HL-60 (cell line): ENCODE data around the gene TRERF1.

ENCODE experiments used
- DNase-seq, 2 experiments: peaks; one replicate each; pipeline ENCODE4 v3.0.0-alpha.2; 2010 to 2020; ENCODE audit warnings: low read depth in 1 of 2, low spot score in 1 of 2
- H3K27ac ChIP-seq: fragments of 250-450 bp; sonication (Bioruptor Pico); replicated peaks from 2 replicates; pipeline ENCODE4 v1.5.1; 2020; ENCODE audit warnings: mild to moderate bottlenecking, moderate library complexity
- H3K27me3 ChIP-seq: fragments of 250-450 bp; sonication (Bioruptor Pico); 2 replicates; pipeline ENCODE4 v1.5.1; 2021; ENCODE audit warnings: mild to moderate bottlenecking, moderate library complexity; ENCODE audit not compliant: insufficient read depth, poor library complexity, severe bottlenecking
- H3K4me3 ChIP-seq: replicated peaks from 2 replicates; pipeline ENCODE4 v1.5.1; 2011; ENCODE audit warnings: mild to moderate bottlenecking, control low read depth, low read length; ENCODE audit not compliant: insufficient read depth
- GABPA ChIP-seq: IDR thresholded peaks from 2 replicates; pipeline ENCODE4 v1.6.1; 2012; ENCODE audit warnings: low read depth
- POLR2AphosphoS5 ChIP-seq: IDR thresholded peaks from 2 replicates; pipeline ENCODE4 v1.6.1; 2012; ENCODE audit warnings: low read depth
- SPI1 ChIP-seq: IDR thresholded peaks from 2 replicates; pipeline ENCODE4 v1.6.1; 2012; ENCODE audit warnings: low read depth, mild to moderate bottlenecking, borderline replicate concordance
- TF ChIP-seq, protein P1 (sequence below): IDR thresholded peaks from one replicate; pipeline ENCODE4 v1.5.1; 2011; ENCODE audit warnings: low read length, control low read depth, inconsistent platforms; ENCODE audit not compliant: insufficient read depth
- TF ChIP-seq, protein P2 (sequence below): IDR thresholded peaks from 2 replicates; pipeline ENCODE4 v1.6.1; 2012; ENCODE audit warnings: low read depth; ENCODE audit not compliant: insufficient replicate concordance

TRERF1 gene

DNA sequence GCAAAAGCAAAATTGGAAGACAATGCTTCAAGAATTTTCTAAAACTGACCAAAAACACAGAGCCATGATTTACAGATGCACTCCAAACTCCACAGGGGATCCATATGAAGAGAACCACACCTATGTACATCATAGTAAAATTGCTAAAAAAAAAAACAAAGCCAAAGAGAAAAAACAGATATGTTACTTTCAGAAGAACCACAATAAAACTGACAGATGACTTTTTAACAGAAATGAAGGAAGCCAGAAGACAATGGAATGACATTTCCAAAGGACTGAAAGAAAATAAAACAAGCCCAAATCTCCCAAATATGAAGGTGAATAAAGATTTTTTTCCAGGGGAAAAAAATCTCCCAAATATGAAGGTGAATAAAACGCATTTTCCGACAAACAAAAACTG is 17.5 kb downstream of the TRERF1 start:
- Histone ChIP-seq H3K4me3 (no peak overlapping the region), H3K27ac (no peak overlapping the region), H3K27me3 (no peaks in the 10 kb centered on the region)
- TF ChIP-seq POLR2AphosphoS5, result no peak
- TF ChIP-seq, protein P1, sequence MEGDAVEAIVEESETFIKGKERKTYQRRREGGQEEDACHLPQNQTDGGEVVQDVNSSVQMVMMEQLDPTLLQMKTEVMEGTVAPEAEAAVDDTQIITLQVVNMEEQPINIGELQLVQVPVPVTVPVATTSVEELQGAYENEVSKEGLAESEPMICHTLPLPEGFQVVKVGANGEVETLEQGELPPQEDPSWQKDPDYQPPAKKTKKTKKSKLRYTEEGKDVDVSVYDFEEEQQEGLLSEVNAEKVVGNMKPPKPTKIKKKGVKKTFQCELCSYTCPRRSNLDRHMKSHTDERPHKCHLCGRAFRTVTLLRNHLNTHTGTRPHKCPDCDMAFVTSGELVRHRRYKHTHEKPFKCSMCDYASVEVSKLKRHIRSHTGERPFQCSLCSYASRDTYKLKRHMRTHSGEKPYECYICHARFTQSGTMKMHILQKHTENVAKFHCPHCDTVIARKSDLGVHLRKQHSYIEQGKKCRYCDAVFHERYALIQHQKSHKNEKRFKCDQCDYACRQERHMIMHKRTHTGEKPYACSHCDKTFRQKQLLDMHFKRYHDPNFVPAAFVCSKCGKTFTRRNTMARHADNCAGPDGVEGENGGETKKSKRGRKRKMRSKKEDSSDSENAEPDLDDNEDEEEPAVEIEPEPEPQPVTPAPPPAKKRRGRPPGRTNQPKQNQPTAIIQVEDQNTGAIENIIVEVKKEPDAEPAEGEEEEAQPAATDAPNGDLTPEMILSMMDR, result no peak
- TF ChIP-seq, protein P2, sequence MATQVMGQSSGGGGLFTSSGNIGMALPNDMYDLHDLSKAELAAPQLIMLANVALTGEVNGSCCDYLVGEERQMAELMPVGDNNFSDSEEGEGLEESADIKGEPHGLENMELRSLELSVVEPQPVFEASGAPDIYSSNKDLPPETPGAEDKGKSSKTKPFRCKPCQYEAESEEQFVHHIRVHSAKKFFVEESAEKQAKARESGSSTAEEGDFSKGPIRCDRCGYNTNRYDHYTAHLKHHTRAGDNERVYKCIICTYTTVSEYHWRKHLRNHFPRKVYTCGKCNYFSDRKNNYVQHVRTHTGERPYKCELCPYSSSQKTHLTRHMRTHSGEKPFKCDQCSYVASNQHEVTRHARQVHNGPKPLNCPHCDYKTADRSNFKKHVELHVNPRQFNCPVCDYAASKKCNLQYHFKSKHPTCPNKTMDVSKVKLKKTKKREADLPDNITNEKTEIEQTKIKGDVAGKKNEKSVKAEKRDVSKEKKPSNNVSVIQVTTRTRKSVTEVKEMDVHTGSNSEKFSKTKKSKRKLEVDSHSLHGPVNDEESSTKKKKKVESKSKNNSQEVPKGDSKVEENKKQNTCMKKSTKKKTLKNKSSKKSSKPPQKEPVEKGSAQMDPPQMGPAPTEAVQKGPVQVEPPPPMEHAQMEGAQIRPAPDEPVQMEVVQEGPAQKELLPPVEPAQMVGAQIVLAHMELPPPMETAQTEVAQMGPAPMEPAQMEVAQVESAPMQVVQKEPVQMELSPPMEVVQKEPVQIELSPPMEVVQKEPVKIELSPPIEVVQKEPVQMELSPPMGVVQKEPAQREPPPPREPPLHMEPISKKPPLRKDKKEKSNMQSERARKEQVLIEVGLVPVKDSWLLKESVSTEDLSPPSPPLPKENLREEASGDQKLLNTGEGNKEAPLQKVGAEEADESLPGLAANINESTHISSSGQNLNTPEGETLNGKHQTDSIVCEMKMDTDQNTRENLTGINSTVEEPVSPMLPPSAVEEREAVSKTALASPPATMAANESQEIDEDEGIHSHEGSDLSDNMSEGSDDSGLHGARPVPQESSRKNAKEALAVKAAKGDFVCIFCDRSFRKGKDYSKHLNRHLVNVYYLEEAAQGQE, result no peak
- TF ChIP-seq SPI1, result no peak
- TF ChIP-seq GABPA, result no peak
- DNase-seq, result no peak

GRCh38 chr6:42433409-42433808 is 18.3 kb downstream of the TRERF1 start:
- H3K4me3 ChIP-seq, result no peak overlapping the region
- no peak for TF ChIP-seq SPI1
- DNase-seq, result no peak
- H3K27me3 ChIP-seq, result no peaks in the 10 kb centered on the region
- no peak overlapping the region for H3K27ac ChIP-seq

DNA sequence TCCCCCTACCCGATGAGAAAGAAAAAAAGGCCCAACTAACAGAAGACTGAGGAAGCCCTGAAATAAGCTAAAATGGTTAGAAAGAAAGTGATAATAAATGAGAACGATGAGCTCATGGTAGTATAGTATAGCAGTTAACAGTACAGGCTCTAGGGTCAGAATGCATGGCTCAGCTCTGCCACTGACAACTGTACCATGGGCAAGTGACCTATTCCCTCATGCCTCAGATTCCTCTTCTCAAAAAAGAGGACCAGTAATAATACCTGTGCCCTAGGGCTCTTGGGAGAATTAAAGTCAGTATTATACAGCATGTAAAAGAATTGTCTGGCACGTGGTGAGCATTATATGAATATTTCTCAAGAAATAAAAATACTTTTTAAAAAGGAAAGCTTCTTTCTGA is 19.8 kb downstream of the TRERF1 start:
- DNase-seq, result no peak
- no peak overlapping the region for H3K4me3 ChIP-seq
- no peaks in the 10 kb centered on the region for H3K27me3 ChIP-seq
- TF ChIP-seq POLR2AphosphoS5, result no peak
- TF ChIP-seq, protein P1, result no peak
- TF ChIP-seq GABPA, result no peak
- TF ChIP-seq, protein P2, result no peak
- no peak for TF ChIP-seq SPI1
- H3K27ac ChIP-seq, result no peak overlapping the region

DNA sequence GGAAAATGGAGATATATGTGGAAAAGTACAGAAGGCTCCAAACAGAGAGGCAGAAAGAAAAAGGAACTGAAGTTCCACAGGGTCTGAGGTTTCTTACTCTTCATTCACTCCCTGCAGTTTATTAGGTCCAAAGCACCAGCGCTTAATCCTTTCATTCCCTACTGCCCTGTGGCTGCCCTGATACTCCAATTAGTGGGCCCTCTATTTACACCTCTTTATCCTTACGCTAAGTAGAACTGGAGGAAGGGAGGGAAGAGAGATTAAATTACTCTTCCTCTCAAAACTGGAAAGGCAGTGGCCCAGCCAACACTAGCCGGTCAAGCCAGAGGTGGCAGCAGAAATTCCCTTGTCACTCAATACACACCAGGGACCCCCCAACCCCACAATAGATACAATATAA is 20.4 kb downstream of the TRERF1 start:
- Histone ChIP-seq H3K4me3 (no peak overlapping the region), H3K27me3 (no peaks in the 10 kb centered on the region), H3K27ac (no peak overlapping the region)
- DNase-seq, result no peak
- TF ChIP-seq GABPA (no peak), SPI1 (peak; percentile 36; the same call in 1 of the 2 replicates)

DNA sequence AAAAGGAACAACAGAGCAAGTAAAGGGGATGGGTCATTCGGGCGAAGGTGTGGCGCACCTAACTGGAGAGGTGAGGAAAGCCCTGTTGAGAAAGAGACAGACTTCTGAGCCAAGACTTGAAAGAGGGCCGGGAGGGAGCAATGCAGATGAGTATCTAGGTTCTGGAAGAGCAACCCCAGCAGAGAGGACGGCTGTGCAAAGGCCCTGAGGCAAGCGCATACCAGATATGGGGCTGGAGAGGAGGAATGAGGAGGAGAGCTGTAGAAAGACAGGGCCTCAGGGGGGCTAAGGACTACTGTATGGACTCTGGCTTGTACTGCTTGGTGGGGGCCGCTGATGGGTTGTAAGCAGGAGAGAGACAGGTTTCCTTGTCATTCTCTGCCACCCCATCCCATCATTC is 21.9 kb downstream of the TRERF1 start:
- Histone ChIP-seq H3K27ac (no peak overlapping the region), H3K4me3 (no peak overlapping the region), H3K27me3 (no peaks in the 10 kb centered on the region)
- TF ChIP-seq, protein P2, result no peak
- no peak for TF ChIP-seq POLR2AphosphoS5
- no peak for TF ChIP-seq GABPA
- TF ChIP-seq, protein P1, result no peak
- no peak for DNase-seq
